LNCaP clone FGC (cell line): ENCODE data around the gene HOXB2.

Experiments
- DNase-seq: peaks from one replicate; pipeline ENCODE4 v3.0.0-alpha.2; 2011; ENCODE audit warnings: low read depth
- H3K4me3 ChIP-seq: 2 replicates; pipeline ENCODE4 v1.5.1; 2011; ENCODE audit warnings: mild to moderate bottlenecking, low read depth, low read length, control low read depth
- CTCF ChIP-seq: IDR thresholded peaks from 2 replicates; pipeline ENCODE4 v1.5.1; 2012; ENCODE audit warnings: mild to moderate bottlenecking; ENCODE audit not compliant: control insufficient read depth, insufficient read depth; ENCODE audit errors: extremely low read depth

HOXB2 gene

GRCh38 chr17:48586355-48587258 is 41.7 kb upstream of the HOXB2 start:
- H3K4me3 ChIP-seq = no peak overlapping the region
- TF ChIP-seq CTCF = no peak
- DNase-seq = no peak

- TF ChIP-seq CTCF = no peak
- no peak for DNase-seq
- H3K4me3 ChIP-seq = no peak overlapping the region
These were observed 39.4 kb upstream of the HOXB2 start for GRCh38 chr17:48584223-48584741.

- no peak overlapping the region for H3K4me3 ChIP-seq
- no peak for TF ChIP-seq CTCF
- DNase-seq = no peak
These were observed 38.9 kb upstream of the HOXB2 start for GRCh38 chr17:48583708-48584222.

- no peak for TF ChIP-seq CTCF
- no peak overlapping the region for H3K4me3 ChIP-seq
These were observed 37.8 kb upstream of the HOXB2 start for GRCh38 chr17:48582750-48583069.

GRCh38 chr17:48579760-48580554 is 35.0 kb upstream of the HOXB2 start:
- no peak for TF ChIP-seq CTCF
- H3K4me3 ChIP-seq = no peak overlapping the region
- DNase-seq = no peak

More at GRCh38 chr17:48582750-48583069, 37.8 kb upstream of the HOXB2 start:
- DNase-seq = no peak

GRCh38 chr17:48579471-48579759 is 34.5 kb upstream of the HOXB2 start:
- no peak overlapping the region for H3K4me3 ChIP-seq
- no peak for TF ChIP-seq CTCF
- DNase-seq = no peak
